SIG-M5 treated with dmso at 0.1 percent for 504 hours (cell line): ENCODE data around the gene FILIP1L.

Experiments used
- DNase-seq: peaks from one replicate; lab custom pipeline; 2025; ENCODE audit not compliant: unreplicated experiment; lab: John Stamatoyannopoulos, UW

Gene FILIP1L

GRCh38 chr3:100045696-100046095 lies 68.6 kb downstream of the FILIP1L start:
- no peak for DNase-seq

GRCh38 chr3:100044369-100044768 lies 69.9 kb downstream of the FILIP1L start:
- DNase-seq = peak; percentile 96

- DNase-seq = peak; percentile 24
These were observed 71.0 kb downstream of the FILIP1L start for GRCh38 chr3:100043271-100043670.

GRCh38 chr3:100042166-100042981 lies 71.9 kb downstream of the FILIP1L start:
- no peak for DNase-seq

DNA sequence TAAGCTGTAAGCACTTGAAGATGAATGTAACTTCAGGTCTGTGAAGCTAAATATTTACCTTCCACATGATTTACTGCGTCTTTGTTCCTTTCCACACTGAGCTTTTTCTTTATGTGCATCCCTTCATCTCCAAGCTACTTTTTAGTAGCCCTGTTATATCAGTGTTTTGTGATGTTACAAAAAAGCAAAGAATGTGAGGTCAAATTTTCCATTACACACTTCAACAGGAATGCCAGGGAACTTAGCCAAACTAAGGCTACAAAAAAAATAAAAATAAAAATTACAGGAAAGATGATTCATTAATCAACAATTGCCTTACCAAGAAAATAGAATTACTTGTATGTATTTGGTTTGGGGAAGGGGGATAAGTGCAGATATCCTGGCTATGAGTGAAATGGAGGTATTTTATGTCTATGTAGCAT lies 73.0 kb downstream of the FILIP1L start:
- DNase-seq = no peak

DNA sequence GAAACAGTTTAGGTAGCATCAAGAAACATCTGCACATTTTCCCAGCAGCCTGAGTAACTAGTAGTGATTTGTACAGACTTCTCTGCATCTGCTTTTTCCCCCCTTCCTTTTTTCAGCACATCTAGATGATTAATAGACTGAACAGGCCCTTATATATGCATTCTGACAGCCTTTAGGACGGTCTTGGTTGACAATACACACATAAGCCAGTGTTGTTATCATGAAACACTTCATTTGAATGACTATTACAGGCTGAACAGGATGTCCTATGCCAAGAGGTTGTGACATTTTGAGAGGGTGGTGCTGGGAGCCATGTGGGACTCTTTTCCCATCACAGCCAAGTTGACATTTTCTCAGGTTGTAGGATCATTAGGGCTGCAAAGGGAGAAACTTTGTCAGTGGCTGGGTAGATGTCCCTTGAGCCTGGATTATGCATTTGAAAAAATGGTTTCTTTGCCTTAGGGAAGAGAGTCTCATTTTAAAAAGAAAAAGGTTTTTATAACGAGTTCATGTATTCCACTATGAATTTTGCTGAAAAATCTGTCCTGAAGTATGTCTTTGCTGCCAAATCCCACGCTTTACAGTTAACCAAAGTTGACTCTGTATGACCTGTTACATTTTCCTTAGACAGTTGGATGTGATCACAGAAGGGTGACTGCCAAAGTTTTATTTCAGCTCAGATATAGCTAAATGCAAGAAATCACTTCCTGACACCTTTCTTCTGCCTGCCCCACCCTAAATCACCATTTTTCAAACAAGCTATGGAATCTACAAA lies 73.7 kb downstream of the FILIP1L start:
- DNase-seq = no peak

- no peak for DNase-seq
These were observed 75.2 kb downstream of the FILIP1L start for GRCh38 chr3:100039075-100039474.

DNA sequence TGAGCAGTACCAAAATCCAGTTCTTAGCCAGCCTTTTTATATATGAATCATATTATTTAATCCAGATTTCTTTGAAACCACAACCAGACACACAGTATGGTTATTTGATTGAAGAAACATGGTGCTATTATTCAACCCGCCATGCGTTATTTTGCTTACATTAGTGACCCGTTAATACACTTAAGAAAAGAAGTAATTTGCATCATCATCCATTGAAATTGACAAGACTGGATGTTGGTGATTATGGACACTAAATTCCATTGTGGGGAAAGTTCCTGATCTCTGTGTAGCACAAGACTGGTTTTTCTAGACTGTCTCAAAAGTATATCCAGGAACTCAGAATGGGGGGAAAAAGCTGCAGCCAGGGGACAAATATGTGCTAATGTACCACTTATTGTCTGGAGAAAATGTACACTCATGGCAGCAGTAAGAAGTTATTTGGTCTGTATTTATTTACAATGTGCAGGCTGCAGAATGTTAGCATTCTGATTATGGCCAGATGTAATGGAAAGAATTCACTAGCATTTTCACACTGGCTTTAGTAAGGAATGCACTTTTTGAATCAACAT lies 80.3 kb downstream of the FILIP1L start:
- no peak for DNase-seq

DNA sequence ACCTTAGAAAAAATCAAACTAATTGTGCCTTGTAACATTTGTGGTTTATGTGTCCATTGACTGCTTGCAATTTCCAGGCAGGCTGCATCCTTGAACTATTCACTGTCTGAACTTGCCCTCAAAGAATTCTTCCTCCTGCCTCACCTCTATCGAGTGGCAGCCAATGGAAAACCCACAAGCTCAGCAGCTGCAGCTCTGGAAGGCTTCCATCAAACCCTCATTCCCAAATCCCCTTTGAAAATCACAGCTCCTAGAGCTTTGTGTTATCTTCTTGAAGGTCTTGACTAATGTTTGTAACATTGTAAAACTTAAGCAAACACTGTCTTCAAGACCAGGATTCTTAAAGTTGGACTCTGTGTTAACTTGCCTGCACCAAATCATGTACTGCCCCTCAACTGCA lies 81.1 kb downstream of the FILIP1L start:
- no peak for DNase-seq

DNA sequence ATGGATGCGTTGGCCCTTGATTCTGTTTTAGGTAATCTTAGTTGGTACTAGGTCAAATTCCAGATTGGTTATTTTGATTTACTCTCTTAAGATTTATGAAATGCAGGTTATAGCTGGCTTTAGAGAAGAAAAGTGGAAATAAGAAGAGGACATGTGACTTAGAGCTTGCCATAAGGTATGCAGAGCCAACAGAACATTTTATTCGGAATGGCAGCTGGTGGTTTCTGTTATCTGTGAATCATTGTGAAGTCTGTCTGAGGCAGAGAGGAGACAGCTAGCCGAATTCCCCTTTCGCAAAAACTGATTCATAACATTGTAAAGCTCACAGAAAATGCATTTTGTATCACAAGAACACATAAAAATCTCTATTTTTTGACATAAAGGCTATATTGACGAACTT lies 82.1 kb downstream of the FILIP1L start:
- no peak for DNase-seq

DNA sequence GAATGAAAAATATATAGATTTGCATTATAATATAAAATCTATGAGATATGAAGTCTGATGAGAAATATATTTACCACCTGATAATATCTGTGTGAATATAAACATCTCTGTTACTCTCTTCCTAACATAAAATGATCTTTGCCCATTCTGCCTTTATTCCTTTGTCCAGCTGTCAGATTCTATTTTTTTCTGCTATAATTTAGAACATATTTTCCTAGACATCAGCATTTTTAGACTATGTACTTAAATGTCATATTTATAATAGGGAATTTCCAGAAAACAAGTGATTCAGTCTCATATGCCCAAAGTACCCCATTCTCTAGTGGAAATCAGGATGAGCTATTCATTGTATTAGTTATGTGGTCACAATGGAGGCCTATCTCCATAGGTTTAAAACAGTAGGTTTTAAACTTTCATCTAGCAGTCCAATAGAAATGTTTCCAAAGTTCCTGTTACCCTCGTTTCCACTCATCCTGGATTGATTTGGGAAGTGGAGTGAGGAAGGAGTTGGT lies 83.3 kb downstream of the FILIP1L start:
- DNase-seq = no peak

DNA sequence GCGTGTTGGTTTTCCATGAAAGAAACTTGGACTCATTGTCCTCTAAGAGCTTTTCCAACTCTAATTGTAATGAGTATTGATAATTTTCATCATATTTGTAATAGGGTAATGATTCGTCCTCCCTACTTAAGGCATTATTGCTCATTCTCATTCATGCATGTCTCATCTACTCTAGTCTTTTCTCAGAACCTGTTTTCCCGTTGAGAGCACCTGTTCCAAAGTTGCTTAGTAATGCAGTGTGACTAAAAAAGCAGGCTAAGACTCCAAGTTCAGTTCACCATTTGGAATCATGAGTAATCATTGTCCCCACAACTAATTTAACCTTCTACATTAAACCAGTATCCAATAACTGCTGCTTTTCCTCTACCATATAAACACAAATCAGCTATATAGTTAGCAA lies 84.0 kb downstream of the FILIP1L start:
- DNase-seq = no peak

GRCh38 chr3:100029689-100030088 lies 84.6 kb downstream of the FILIP1L start:
- no peak for DNase-seq

DNA sequence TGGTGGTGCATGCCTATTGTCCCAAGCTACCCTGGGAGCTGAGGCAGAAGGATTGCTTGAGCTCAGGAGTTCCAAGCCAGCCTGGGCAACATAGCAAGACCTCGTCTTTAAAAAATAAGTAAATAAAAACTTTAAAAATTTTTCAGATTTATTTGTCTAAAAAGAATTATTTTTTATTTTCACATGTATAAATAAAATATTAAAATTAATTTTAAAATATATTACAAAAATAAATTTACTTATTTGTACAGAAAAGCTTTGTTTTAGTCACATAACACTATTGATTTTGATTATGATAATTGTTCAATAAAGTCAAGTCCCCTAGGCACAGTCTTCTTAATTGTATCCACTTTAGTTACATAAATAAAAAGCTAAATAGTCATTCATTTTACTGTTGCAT lies 85.2 kb downstream of the FILIP1L start:
- no peak for DNase-seq

- DNase-seq = no peak
These were observed 87.0 kb downstream of the FILIP1L start for GRCh38 chr3:100027321-100027720.

GRCh38 chr3:100024520-100025303 lies 89.6 kb downstream of the FILIP1L start:
- DNase-seq = no peak

DNA sequence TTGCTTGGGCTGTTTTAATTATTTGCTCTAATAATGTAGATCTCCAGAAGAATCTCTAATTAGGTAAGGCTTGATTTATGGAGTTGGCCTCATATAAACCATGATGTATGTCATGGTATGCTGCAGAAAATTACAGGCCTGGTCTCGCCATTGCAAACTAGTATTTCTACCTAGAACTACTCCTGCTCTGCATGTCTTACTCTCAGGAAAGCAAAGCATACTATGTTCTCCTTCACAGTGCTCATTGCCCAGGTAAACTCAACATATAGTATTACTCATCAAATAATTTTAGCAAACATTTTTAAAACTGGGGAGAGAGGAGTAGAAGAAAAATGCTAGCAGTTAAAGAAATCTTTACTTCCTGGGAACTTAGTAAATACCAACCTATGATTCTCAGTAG lies 90.7 kb downstream of the FILIP1L start:
- DNase-seq = no peak

GRCh38 chr3:100023150-100023549 lies 91.2 kb downstream of the FILIP1L start:
- DNase-seq = peak; percentile 35

DNA sequence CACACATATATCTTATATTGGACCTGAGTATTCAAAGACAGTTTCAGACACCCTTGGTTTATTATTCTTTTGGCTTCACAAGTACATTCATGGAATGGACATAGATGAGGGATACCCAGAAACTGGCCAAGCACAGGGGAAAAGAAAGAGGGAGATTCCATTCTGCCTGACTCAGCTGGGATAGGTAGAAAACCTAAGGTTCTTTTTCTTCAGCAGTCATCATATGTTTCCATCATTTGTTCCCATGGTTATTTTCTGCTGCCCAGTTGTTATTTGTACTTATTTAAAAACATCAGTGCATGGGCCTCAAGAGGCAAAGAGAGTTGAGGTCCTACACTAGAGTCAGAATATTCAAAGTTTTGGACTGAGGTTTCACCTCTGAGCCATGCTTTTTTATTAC lies 91.8 kb downstream of the FILIP1L start:
- DNase-seq = no peak

GRCh38 chr3:100020876-100021644 lies 93.2 kb downstream of the FILIP1L start:
- no peak for DNase-seq
